Parathyroid adenoma (tissue), 2 donors: Measurements from ENCODE around the gene PPFIA4.

Source experiments
- H2AFZ ChIP-seq: fragments of 300-600 bp; sonication (generic); one replicate; pipeline ENCODE4 v1.7.0; 2017; ENCODE audit warnings: antibody characterized with exemption, mild to moderate bottlenecking
- H3K27ac ChIP-seq: fragments of 300-600 bp; sonication (generic); one replicate; pipeline ENCODE4 v1.7.0; 2017
- H3K27me3 ChIP-seq: fragments of 300-600 bp; sonication (generic); one replicate; pipeline ENCODE4 v1.7.0; 2017; ENCODE audit warnings: low read length; ENCODE audit not compliant: control insufficient read depth, insufficient read depth
- H3K36me3 ChIP-seq: fragments of 300-600 bp; sonication (generic); one replicate; pipeline ENCODE4 v1.7.0; 2017; ENCODE audit warnings: low read length; ENCODE audit not compliant: control insufficient read depth, insufficient read depth
- H3K4me1 ChIP-seq: fragments of 300-600 bp; sonication (generic); one replicate; pipeline ENCODE4 v1.7.0; 2017; ENCODE audit warnings: control low read depth
- H3K4me2 ChIP-seq: fragments of 300-600 bp; sonication (generic); one replicate; pipeline ENCODE4 v1.7.0; 2017; ENCODE audit warnings: low read length
- H3K4me3 ChIP-seq: fragments of 300-600 bp; sonication (generic); one replicate; pipeline ENCODE4 v1.7.0; 2017; ENCODE audit warnings: low read depth, low read length
- H3K79me2 ChIP-seq: fragments of 300-600 bp; sonication (generic); one replicate; pipeline ENCODE4 v1.7.0; 2017; ENCODE audit warnings: control low read depth
- H3K9ac ChIP-seq: fragments of 300-600 bp; sonication (generic); one replicate; pipeline ENCODE4 v1.7.0; 2017; ENCODE audit warnings: mild to moderate bottlenecking
- H3K9me3 ChIP-seq: fragments of 300-600 bp; sonication (generic); one replicate; pipeline ENCODE4 v1.7.0; 2017; ENCODE audit warnings: low read length; ENCODE audit not compliant: control insufficient read depth
- TF ChIP-seq, protein P1 (sequence below): fragments of 300-600 bp; sonication (generic); IDR thresholded peaks from one replicate; pipeline ENCODE4 v1.7.0; 2017; ENCODE audit warnings: antibody characterized with exemption, mild to moderate bottlenecking
- donor health status: primary hyperparathyroidism.

PPFIA4 gene

DNA sequence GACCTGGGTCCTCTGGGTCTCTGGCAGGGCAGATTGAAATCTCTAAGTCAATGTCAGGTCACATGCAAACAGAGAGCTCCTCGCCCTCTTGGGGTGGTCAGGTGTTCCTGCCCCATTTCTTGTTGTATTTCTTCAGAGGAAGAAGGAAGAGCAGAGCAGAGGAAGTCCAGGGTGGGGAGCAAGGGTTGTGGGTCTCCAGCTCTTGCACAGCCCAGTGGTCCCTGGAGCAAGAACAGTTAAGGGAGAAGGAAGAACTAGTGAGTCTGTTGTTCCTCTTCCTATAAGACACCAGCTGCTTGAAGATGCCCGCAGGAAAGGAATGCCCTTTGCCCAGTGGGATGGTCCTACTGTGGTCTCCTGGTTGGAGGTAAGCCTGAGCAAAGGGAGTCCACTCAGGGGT lies 33.2 kb downstream of the PPFIA4 start:
- H3K4me1 ChIP-seq = no peaks in the 10 kb centered on the region
- H3K36me3 ChIP-seq = no peaks in the 10 kb centered on the region

DNA sequence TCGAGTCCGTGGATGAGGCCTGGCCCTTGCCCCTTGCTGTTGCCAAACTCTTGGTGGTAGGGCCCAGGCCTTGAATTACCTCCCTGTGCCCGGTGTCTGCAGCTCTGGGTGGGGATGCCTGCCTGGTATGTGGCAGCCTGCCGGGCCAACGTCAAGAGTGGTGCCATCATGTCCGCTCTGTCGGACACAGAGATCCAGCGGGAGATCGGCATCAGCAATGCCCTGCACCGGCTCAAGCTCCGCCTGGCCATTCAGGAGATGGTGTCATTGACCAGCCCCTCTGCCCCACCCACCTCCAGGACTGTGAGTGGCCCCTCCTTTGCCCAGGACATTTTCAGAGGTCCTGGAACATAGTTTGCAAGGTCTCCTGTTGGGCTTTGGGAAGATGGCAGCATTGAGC lies 33.8 kb downstream of the PPFIA4 start:
- Histone ChIP-seq H3K27ac (no peak overlapping the region), H3K4me3 (no peak overlapping the region), H3K36me3 (no peaks in the 10 kb centered on the region), H3K9me3 (no peaks in the 10 kb centered on the region), H3K27me3 (no peaks in the 10 kb centered on the region), H3K9ac (no peak overlapping the region), H2AFZ (no peak overlapping the region), H3K79me2 (no peaks in the 10 kb centered on the region), H3K4me1 (no peaks in the 10 kb centered on the region), H3K4me2 (no peak overlapping the region)
- TF ChIP-seq, protein P1, sequence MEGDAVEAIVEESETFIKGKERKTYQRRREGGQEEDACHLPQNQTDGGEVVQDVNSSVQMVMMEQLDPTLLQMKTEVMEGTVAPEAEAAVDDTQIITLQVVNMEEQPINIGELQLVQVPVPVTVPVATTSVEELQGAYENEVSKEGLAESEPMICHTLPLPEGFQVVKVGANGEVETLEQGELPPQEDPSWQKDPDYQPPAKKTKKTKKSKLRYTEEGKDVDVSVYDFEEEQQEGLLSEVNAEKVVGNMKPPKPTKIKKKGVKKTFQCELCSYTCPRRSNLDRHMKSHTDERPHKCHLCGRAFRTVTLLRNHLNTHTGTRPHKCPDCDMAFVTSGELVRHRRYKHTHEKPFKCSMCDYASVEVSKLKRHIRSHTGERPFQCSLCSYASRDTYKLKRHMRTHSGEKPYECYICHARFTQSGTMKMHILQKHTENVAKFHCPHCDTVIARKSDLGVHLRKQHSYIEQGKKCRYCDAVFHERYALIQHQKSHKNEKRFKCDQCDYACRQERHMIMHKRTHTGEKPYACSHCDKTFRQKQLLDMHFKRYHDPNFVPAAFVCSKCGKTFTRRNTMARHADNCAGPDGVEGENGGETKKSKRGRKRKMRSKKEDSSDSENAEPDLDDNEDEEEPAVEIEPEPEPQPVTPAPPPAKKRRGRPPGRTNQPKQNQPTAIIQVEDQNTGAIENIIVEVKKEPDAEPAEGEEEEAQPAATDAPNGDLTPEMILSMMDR = no peak

More for the DNA sequence above, 33.2 kb downstream of the PPFIA4 start:
- no peak overlapping the region for H3K4me3 ChIP-seq
- H3K9ac ChIP-seq = no peak overlapping the region
- TF ChIP-seq, protein P1 = no peak
- H3K27ac ChIP-seq = no peak overlapping the region
- H2AFZ ChIP-seq = no peak overlapping the region
- no peaks in the 10 kb centered on the region for H3K27me3 ChIP-seq
- no peaks in the 10 kb centered on the region for H3K9me3 ChIP-seq
- H3K4me2 ChIP-seq = no peak overlapping the region
- no peaks in the 10 kb centered on the region for H3K79me2 ChIP-seq

DNA sequence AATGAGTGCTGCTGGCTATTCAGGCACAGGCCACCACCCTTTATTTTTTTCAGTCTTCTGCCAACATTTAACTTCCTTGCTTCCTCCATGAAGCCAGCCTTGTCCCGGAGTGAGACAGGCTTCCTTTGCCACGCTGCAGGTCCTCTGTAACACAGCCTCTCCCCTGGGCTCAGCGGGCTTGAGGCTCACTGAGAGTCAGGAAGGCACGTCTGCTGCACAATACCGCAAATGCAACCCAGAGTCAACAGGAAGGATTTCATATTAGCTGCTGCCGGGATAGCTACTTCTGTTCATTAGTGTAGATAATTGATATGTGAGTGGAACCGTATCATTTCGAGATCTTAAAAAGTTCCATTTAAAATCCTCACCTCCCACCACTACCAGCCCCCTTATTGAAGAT lies 37.0 kb downstream of the PPFIA4 start:
- Histone ChIP-seq H3K4me2 (no peak overlapping the region), H3K4me3 (no peak overlapping the region), H3K4me1 (no peaks in the 10 kb centered on the region), H3K36me3 (no peaks in the 10 kb centered on the region), H2AFZ (no peak overlapping the region), H3K27ac (no peak overlapping the region), H3K9ac (no peak overlapping the region), H3K27me3 (no peaks in the 10 kb centered on the region), H3K79me2 (no peaks in the 10 kb centered on the region), H3K9me3 (no peaks in the 10 kb centered on the region)
- TF ChIP-seq, protein P1 = no peak

DNA sequence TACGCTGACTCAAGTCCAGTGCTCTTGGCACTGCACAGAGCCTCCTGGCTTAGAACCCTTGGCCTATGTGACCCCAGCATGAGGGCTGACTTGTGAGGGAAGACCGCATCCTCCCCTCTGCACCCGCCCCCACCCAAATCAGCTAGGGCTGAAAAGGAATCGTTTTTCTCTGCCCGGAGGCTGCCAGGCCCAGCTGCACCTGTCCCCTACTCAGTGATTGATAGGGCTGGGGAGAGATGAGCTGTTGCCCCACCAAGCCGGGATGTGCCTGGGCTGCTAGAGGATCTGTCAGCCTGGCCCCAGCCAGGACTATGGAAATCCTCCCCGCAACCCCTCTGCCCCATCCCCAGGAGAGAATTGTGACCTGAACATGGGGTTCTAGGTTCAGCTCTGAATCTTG lies 38.9 kb downstream of the PPFIA4 start:
- H3K9ac ChIP-seq = no peak overlapping the region
- no peaks in the 10 kb centered on the region for H3K4me1 ChIP-seq
- H3K27ac ChIP-seq = no peak overlapping the region
- no peaks in the 10 kb centered on the region for H3K9me3 ChIP-seq
- H3K4me3 ChIP-seq = no peak overlapping the region
- TF ChIP-seq, protein P1 = no peak
- no peaks in the 10 kb centered on the region for H3K27me3 ChIP-seq
- no peak overlapping the region for H2AFZ ChIP-seq
- H3K79me2 ChIP-seq = no peaks in the 10 kb centered on the region
- no peak overlapping the region for H3K4me2 ChIP-seq
- H3K36me3 ChIP-seq = no peaks in the 10 kb centered on the region

DNA sequence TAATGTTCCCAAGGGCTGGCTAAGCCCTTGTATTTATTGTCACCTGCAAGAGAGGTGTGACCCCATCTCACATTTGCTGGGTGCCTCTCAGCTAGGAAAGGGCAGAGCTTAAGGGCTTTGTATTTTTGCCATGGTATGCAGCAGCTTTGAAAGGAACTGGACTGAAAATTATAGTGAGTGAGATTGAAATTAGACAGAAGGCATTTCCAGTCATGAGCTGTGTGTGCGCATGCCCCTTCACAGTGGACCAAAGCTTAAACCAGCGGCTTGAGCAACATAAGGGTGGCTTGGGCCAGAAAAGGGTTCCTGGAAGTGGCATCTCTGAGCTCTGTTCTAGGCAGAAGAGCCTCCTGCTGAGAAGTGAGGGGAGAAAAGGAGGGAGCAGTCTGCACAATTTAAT lies 39.7 kb downstream of the PPFIA4 start:
- Histone ChIP-seq H3K9ac (no peak overlapping the region), H3K27me3 (no peaks in the 10 kb centered on the region), H3K79me2 (no peaks in the 10 kb centered on the region), H3K9me3 (no peaks in the 10 kb centered on the region), H2AFZ (no peak overlapping the region), H3K36me3 (no peaks in the 10 kb centered on the region), H3K4me2 (no peak overlapping the region), H3K4me3 (no peak overlapping the region), H3K27ac (no peak overlapping the region), H3K4me1 (no peaks in the 10 kb centered on the region)
- TF ChIP-seq, protein P1 = no peak
